K562 (cell line): Measurements from ENCODE around the gene ITIH3. TPM values are rescaled to one million over a fixed set of nuclear protein-coding genes. Genes with fewer than 3 reads are reported as not detected.

Experiments used
- ASH1L ChIP-seq: fragments of 450-650 bp; IDR thresholded peaks from 2 replicates; pipeline ENCODE4 v1.6.1; 2018; ENCODE audit warnings: borderline replicate concordance, mild to moderate bottlenecking, low read depth; ENCODE audit not compliant: partially characterized antibody
- CHD7 ChIP-seq: fragments of 200-600 bp; sonication (generic); IDR thresholded peaks from one replicate; pipeline ENCODE4 v1.6.1; 2012; ENCODE audit warnings: mild to moderate bottlenecking, low read depth, low read length, inconsistent platforms
- KLF13 ChIP-seq: fragments of 450-650 bp; IDR thresholded peaks from 2 replicates; pipeline ENCODE4 v1.6.1; 2016; ENCODE audit warnings: missing genetic modification characterization, low read depth, mild to moderate bottlenecking, missing compliant biosample characterization, moderate library complexity, borderline replicate concordance
- NCOA1 ChIP-seq: fragments of 450-650 bp; IDR thresholded peaks from 2 replicates; pipeline ENCODE4 v1.6.1; 2016; ENCODE audit warnings: low read depth
- POLR3A ChIP-seq: IDR thresholded peaks from 2 replicates; pipeline ENCODE4 v1.6.1; 2011; ENCODE audit warnings: borderline replicate concordance, mild to moderate bottlenecking, moderate library complexity; ENCODE audit not compliant: insufficient read length, insufficient read depth; ENCODE audit errors: extremely low read depth
- RREB1 ChIP-seq: fragments of 250-450 bp; sonication (Bioruptor Pico); IDR thresholded peaks from 2 replicates; pipeline ENCODE4 v1.4.0; 2020
- XRCC3 ChIP-seq: fragments of 450-650 bp; IDR thresholded peaks from 2 replicates; pipeline ENCODE4 v1.6.1; 2017; ENCODE audit warnings: mild to moderate bottlenecking, moderate library complexity
- polyA plus RNA-seq, 8 experiments: library from polyadenylated mRNA; depleted of rRNA in 4 of 8; stranded (reverse) in 5 of 8; unstranded in 3 of 8; fragments of >200 nt; fragmentation: Nextera tagmentation in 2 of 8; fragmentation: Illumina TruSeq in 1 of 8; extraction: Ambion mirVana in 2 of 8; extraction: Trizol in 1 of 8; gene quantifications; 2 replicates each; pipeline versions ENCODE4 v1.2.1 to v1.2.3, GENCODE V29; 2011 to 2014; ENCODE audit warnings: inconsistent platforms in 1 of 8, missing spikeins in 1 of 8
- total RNA-seq, 7 experiments: library from RNA; depleted of rRNA in 6 of 7; stranded (reverse); fragments of >200 nt in 6 of 7; fragmentation: Illumina TruSeq in 2 of 7; extraction: Trizol in 2 of 7; gene quantifications; 2 replicates each; pipeline versions ENCODE4 v1.2.1 to v1.2.3, GENCODE V29; 2011 to 2021; ENCODE audit warnings: low replicate concordance in 1 of 7

The ITIH3 gene
- total and polyA plus RNA-seq, 9 of the 15 experiments (the other 6 are each of a cell fraction or from before 2014, with no cell fraction given), result 0.07 to 0.35 TPM; not detected in 7

GRCh38 chr3:52800079-52800478 lies 5.5 kb downstream of the ITIH3 start (continued):
- TF ChIP-seq RREB1 (no peak), KLF13 (no peak), XRCC3 (no peak), CHD7 (no peak), POLR3A (no peak), NCOA1 (no peak), ASH1L (no peak)
- TF ChIP-seq, all 486 proteins: peak for 0
